Thyroid gland (tissue), 4 donors: ENCODE measurements around the gene CLEC1A. TPM values are rescaled to one million over a fixed set of nuclear protein-coding genes. Genes with fewer than 3 reads are reported as not detected.
"Not testable (repeated sequence)": the region's sequence is repeated elsewhere in the genome, so short reads cannot be mapped to it uniquely, and the experiment has no call there.

Experiments used
- DNase-seq, 2 donors: peaks; one replicate each; pipeline ENCODE4 v3.0.0-alpha.2; 2019
- H3K27ac ChIP-seq, 3 donors: fragments of 200-600 bp; sonication (generic); 1 replicate in 2 of 3; 2 replicates in 1 of 3; pipeline ENCODE4 v1.5.1; 2016 to 2019; ENCODE audit warnings: mild to moderate bottlenecking in 1 of 3, moderate library complexity in 1 of 3
- H3K27me3 ChIP-seq: fragments of 200-600 bp; sonication (generic); one replicate; pipeline ENCODE4 v1.5.1; 2019
- H3K36me3 ChIP-seq, 2 donors: fragments of 200-600 bp; sonication (generic); one replicate each; pipeline ENCODE4 v1.5.1; 2016 to 2019
- H3K4me1 ChIP-seq, 2 donors: fragments of 200-600 bp; sonication (generic); one replicate each; pipeline ENCODE4 v1.5.1; 2017 to 2019
- H3K4me3 ChIP-seq, 3 donors: fragments of 200-600 bp; sonication (generic); replicated peaks in 1 of 3; 1 replicate in 2 of 3; 2 replicates in 1 of 3; pipeline ENCODE4 v1.5.1; 2016; ENCODE audit warnings: mild to moderate bottlenecking in 1 of 3
- H3K9me3 ChIP-seq: fragments of 200-600 bp; sonication (generic); one replicate; pipeline ENCODE4 v1.5.1; 2017
- POLR2A ChIP-seq, 2 donors: fragments of 450-650 bp; IDR thresholded peaks; one replicate each; pipeline ENCODE4 v1.6.1; 2017; ENCODE audit warnings: antibody characterized with exemption in 2 of 2, mild to moderate bottlenecking in 2 of 2, moderate library complexity in 1 of 2
- WGBS, 2 donors: methylation state at CpG; one replicate each; pipeline ENCODE4 v1.1.5; 2017; 5-methylcytosine and 5-hydroxymethylcytosine counted together
- intact Hi-C: fragments of 100-400 bp; cut with DNase I; formaldehyde crosslinking; loops from one replicate; pipeline ENCODE4 v1.15.1; 2023
- total RNA-seq, 4 donors: library from RNA; depleted of rRNA; stranded (reverse); fragments of >200 nt; gene quantifications; one replicate each; pipeline ENCODE4 v1.2.3, GENCODE V29; 2016
- TF ChIP-seq, protein P1 (sequence below), 6 experiments: fragments of 200-600 bp in 3 of 6; fragments of 450-650 bp in 3 of 6; sonication (generic) in 3 of 6; IDR thresholded peaks; one replicate each; pipeline ENCODE4 v1.5.1; 2016 to 2019; ENCODE audit warnings: antibody characterized with exemption in 6 of 6, mild to moderate bottlenecking in 2 of 6, inconsistent platforms in 1 of 6, moderate library complexity in 1 of 6

CLEC1A gene
- total RNA-seq, 4 donors from 2014 or later = 2.5 to 9.7 (median 5.2) TPM

DNA sequence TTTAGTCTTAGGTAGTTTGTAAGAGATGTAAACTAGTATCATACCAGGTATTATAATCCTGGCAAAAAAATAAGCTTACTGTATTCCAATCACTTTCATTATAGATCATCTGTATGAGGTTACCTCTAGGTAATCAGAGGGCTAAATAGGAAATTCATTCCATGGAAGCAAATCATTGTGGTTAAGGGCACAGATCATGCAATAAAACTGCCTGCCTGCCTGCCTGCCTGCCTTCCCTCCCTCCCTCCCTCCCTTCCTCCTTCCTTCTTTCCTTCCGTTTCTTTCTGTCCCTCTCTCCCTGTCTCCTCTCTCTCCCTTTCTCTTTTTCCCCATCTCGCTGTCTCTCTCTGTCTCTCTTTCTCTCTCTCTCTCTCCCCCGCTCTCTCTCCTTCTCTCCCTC is 71.5 kb downstream of the CLEC1A start:
- intact Hi-C loops = no loop called here
- no peaks in the 10 kb centered on the region for H3K9me3 ChIP-seq
- TF ChIP-seq, protein P1, sequence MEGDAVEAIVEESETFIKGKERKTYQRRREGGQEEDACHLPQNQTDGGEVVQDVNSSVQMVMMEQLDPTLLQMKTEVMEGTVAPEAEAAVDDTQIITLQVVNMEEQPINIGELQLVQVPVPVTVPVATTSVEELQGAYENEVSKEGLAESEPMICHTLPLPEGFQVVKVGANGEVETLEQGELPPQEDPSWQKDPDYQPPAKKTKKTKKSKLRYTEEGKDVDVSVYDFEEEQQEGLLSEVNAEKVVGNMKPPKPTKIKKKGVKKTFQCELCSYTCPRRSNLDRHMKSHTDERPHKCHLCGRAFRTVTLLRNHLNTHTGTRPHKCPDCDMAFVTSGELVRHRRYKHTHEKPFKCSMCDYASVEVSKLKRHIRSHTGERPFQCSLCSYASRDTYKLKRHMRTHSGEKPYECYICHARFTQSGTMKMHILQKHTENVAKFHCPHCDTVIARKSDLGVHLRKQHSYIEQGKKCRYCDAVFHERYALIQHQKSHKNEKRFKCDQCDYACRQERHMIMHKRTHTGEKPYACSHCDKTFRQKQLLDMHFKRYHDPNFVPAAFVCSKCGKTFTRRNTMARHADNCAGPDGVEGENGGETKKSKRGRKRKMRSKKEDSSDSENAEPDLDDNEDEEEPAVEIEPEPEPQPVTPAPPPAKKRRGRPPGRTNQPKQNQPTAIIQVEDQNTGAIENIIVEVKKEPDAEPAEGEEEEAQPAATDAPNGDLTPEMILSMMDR (IDR thresholded peaks at IDR 0.05) = no peak
- TF ChIP-seq POLR2A (IDR thresholded peaks at IDR 0.05) = no peak
- WGBS, 2 donors = 77 to 79% methylated on average over 3 of the region's 3 CpGs
- no peaks in the 10 kb centered on the region for H3K36me3 ChIP-seq
- no peak for DNase-seq
- no peaks in the 10 kb centered on the region for H3K27me3 ChIP-seq
- no peak overlapping the region for H3K4me3 ChIP-seq
- H3K27ac ChIP-seq = no peak overlapping the region
- H3K4me1 ChIP-seq = no peaks in the 10 kb centered on the region

DNA sequence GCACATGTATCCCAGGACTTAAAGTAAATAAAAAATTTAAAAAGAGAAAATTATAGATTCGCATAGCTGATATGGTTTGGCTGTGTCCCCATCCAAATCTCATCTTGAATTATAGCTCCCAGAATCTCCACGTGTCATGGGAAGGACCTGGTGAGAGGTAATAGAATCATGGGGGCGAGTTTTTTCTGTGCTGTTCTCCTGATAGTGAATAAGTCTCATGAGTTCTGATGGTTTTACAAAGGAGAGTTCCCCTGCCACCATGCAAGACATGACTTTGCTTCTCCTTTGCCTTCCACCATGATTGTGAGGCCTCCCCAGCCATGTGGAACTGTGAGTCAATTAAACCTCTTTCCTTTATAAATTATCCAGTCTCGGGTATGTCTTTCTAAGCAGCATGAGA is 72.1 kb downstream of the CLEC1A start:
- H3K27me3 ChIP-seq, H3K9me3 ChIP-seq, DNase-seq, H3K4me3 ChIP-seq, H3K4me1 ChIP-seq, H3K36me3 ChIP-seq, H3K27ac ChIP-seq, intact Hi-C loops: not testable (repeated sequence)
- 87 to 92% methylated on average over 4 of the region's 4 CpGs for WGBS, 2 donors

DNA sequence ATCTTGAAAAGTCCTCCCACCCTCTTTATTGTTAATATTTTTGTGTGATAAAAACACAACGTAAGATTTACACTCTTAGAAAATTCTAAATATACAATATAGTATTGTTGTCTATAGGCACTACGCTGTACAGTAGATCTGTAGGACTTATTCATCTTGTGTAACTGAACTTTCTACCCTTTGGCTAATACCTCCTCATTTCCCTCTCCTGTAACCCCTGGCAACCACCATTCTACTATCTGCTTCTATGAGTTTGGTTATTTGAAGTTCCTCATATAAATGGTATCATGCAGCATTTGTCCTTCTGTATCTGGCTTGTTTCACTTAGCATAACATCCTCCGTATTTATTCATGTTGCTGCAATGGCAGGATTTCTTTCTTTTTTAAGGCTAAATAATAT is 73.5 kb downstream of the CLEC1A start:
- H3K9me3 ChIP-seq = no peaks in the 10 kb centered on the region
- TF ChIP-seq, protein P1 (IDR thresholded peaks at IDR 0.05) = no peak
- no peak for TF ChIP-seq POLR2A (IDR thresholded peaks at IDR 0.05)
- no peaks in the 10 kb centered on the region for H3K27me3 ChIP-seq
- H3K27ac ChIP-seq = no peak overlapping the region
- DNase-seq = no peak
- no peak overlapping the region for H3K4me3 ChIP-seq
- 63 to 82% methylated on average over 3 of the region's 3 CpGs for WGBS, 2 donors
- no peaks in the 10 kb centered on the region for H3K4me1 ChIP-seq
- no peaks in the 10 kb centered on the region for H3K36me3 ChIP-seq
- intact Hi-C loops = no loop called here

DNA sequence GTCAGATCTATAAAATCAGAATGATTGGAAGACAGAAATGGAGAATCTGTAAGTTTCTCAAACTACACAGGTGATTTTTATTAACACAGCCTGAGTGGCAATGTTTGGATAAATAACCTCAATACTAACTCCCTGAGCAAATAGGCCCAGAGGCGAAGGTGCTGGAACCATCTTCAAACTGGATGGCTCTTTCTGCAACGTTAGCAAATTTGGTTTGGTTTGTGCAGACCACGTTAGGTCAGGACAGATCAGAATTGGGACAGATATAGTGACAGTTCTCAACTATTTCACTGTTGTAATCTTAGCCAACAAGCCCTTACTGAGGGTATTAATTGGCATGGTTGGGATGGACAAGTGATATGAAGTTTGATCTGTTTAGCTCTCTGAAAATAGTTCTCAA is 77.4 kb downstream of the CLEC1A start:
- DNase-seq = no peak
- no peaks in the 10 kb centered on the region for H3K36me3 ChIP-seq
- no peaks in the 10 kb centered on the region for H3K9me3 ChIP-seq
- WGBS, 2 donors = 80 to 89% methylated on average over 3 of the region's 3 CpGs
- no peaks in the 10 kb centered on the region for H3K4me1 ChIP-seq
- intact Hi-C loops = no loop called here
- H3K4me3 ChIP-seq = no peak overlapping the region
- no peak for TF ChIP-seq POLR2A (IDR thresholded peaks at IDR 0.05)
- TF ChIP-seq, protein P1 (IDR thresholded peaks at IDR 0.05) = no peak
- no peaks in the 10 kb centered on the region for H3K27me3 ChIP-seq
- H3K27ac ChIP-seq = no peak overlapping the region

Other genes with a start within 250 kb of the CLEC1A start
- 10 to 100 TPM in 3 of 4 donors, 1 to 10 TPM in 1; 7.3 to 25.2 (median 16.7) TPM for gene CLEC2B, start 229.6 kb downstream of the CLEC1A start, total RNA-seq
- gene KLRF2, start 217.5 kb downstream of the CLEC1A start, total RNA-seq = not detected
- gene CLEC2A, start 166.6 kb downstream of the CLEC1A start, total RNA-seq = not detected
- gene CLEC12A, start 127.6 kb downstream of the CLEC1A start, total RNA-seq = under 1 TPM in 1 of 4 donors, not detected in 3; 0.22 TPM
- gene CLEC1B, start 99.9 kb downstream of the CLEC1A start, total RNA-seq = not detected
- under 1 TPM in 1 of 4 donors, not detected in 3; 0.54 TPM for gene CLEC12B, start 88.4 kb downstream of the CLEC1A start, total RNA-seq
- gene CLEC9A, start 68.3 kb downstream of the CLEC1A start, total RNA-seq = not detected
- gene CLEC7A, start 31.2 kb upstream of the CLEC1A start, total RNA-seq = 1 to 10 TPM; 2.7 to 9.4 (median 5.2) TPM
- gene OLR1, start 73.1 kb upstream of the CLEC1A start, total RNA-seq = 1 to 10 TPM in 2 of 4 donors, under 1 TPM in 2; 0.33 to 2.4 (median 0.87) TPM
- not detected for gene TMEM52B, start 80.0 kb upstream of the CLEC1A start, total RNA-seq
- 100 to 1,000 TPM; 115 to 216 (median 148) TPM for gene GABARAPL1, start 113.9 kb upstream of the CLEC1A start, total RNA-seq
- gene KLRD1, start 208.9 kb upstream of the CLEC1A start, total RNA-seq = 1 to 10 TPM; 1.1 to 3.8 (median 2.5) TPM